ENCODE measurements around the gene MED29. TPM values are rescaled to one million over a fixed set of nuclear protein-coding genes. Genes with fewer than 3 reads are reported as not detected.
A peak's percentile ranks its signal among the peaks of the same experiment; 100 is the strongest.

MED29 gene
- total and polyA plus RNA-seq, 10 of the 15 experiments (the other 5 are each of a cell fraction or from before 2014, with no cell fraction given), result 3.2 to 36.6 (median 22.8) TPM

GRCh38 chr19:39412100-39412866 lies 21.1 kb downstream of the MED29 start, which contains the start of gene PLEKHG2 (continued):
- TF ChIP-seq PAX5 (IDR thresholded peaks at IDR 0.05; ENCODE audit: borderline replicate concordance, low read depth, low read length) (0 out of 2 replicates have a peak, but pooled peaks have one; percentile 21), MEF2A (IDR thresholded peaks at IDR 0.05; ENCODE audit: insufficient read depth, low read depth, low read length) (0 out of 2 replicates have a peak, but pooled peaks have one; percentile 3), ZNF24 (IDR thresholded peaks at IDR 0.05) (peak; percentile 98), NFYA (IDR thresholded peaks at IDR 0.05; ENCODE audit: borderline replicate concordance, low read depth, low read length) (no peak), CREM (IDR thresholded peaks at IDR 0.05; ENCODE audit: low read depth) (peak; percentile 86), STAT3 (IDR thresholded peaks at IDR 0.05; ENCODE audit: low read depth, low read length) (no peak), IKZF1 (conservative IDR thresholded peaks at IDR 0.05) (peak; percentile 95), SIX5 (IDR thresholded peaks at IDR 0.05; ENCODE audit: low read depth, low read length, severe bottlenecking) (peak; percentile 6), ATF7 (IDR thresholded peaks at IDR 0.05; ENCODE audit: low read depth) (peak; percentile 84), USF1 (IDR thresholded peaks at IDR 0.05; ENCODE audit: borderline replicate concordance, extremely low read length, insufficient read depth, low read depth, low read length) (peak; percentile 81), RELB (IDR thresholded peaks at IDR 0.05; ENCODE audit: low read depth) (no peak), ELK1 (IDR thresholded peaks at IDR 0.05; ENCODE audit: low read depth, low read length) (peak; percentile 81; the same call in 1 of the 2 replicates), RUNX3 (IDR thresholded peaks at IDR 0.05; ENCODE audit: low read length) (no peak), ZSCAN29 (IDR thresholded peaks at IDR 0.05) (peak; percentile 77), POLR2A (IDR thresholded peaks at IDR 0.05; ENCODE audit: low read depth, low read length) (peak; percentile 87), RCOR1 (conservative IDR thresholded peaks at IDR 0.05; ENCODE audit: low read depth, low read length) (0 out of 2 replicates have a peak, but pooled peaks have one; percentile 53), NBN (IDR thresholded peaks at IDR 0.05) (peak; percentile 85), JUNB (IDR thresholded peaks at IDR 0.05) (peak; percentile 68; the same call in 1 of the 2 replicates), SIN3A (IDR thresholded peaks at IDR 0.05; ENCODE audit: low read depth, low read length) (peak; percentile 52; the same call in 1 of the 2 replicates), MYB (IDR thresholded peaks at IDR 0.05; ENCODE audit: borderline replicate concordance, low read depth, low read length) (peak; percentile 61; the same call in 1 of the 2 replicates), FOS (IDR thresholded peaks at IDR 0.05; ENCODE audit: borderline replicate concordance, extremely low read depth, insufficient read length) (no peak), HSF1 (IDR thresholded peaks at IDR 0.05; ENCODE audit: low read depth, low read length) (0 out of 2 replicates have a peak, but pooled peaks have one; percentile 47), SMC3 (IDR thresholded peaks at IDR 0.05; ENCODE audit: borderline replicate concordance, low read length) (peak; percentile 50; the same call in 1 of the 2 replicates)

Data from GM12878 (cell line).